Omental fat pad (tissue), 4 donors: Measurements from ENCODE around the gene NHLH2. TPM values are rescaled to one million over a fixed set of nuclear protein-coding genes. Genes with fewer than 3 reads are reported as not detected.

Experiments used
- ATAC-seq: fragments of 150-250 bp; one replicate; pipeline ENCODE4 v1.9.1; 2016; ENCODE audit warnings: mild to moderate bottlenecking, moderate library complexity; ENCODE audit not compliant: low FRiP score
- DNase-seq: peaks from one replicate; pipeline ENCODE4 v3.0.0-alpha.2; 2019; ENCODE audit warnings: low spot score
- total RNA-seq, 4 donors: library from RNA; depleted of rRNA; stranded (reverse); fragments of >200 nt; gene quantifications; one replicate each; pipeline ENCODE4 v1.1.0, GENCODE V29; 2016
- TF ChIP-seq, protein P1 (sequence below), 3 donors: fragments of 450-650 bp; IDR thresholded peaks; one replicate each; pipeline ENCODE4 v1.5.1; 2016 to 2017; ENCODE audit warnings: antibody characterized with exemption in 3 of 3, mild to moderate bottlenecking in 3 of 3, moderate library complexity in 2 of 3

NHLH2 gene
- total RNA-seq, 4 donors from 2014 or later: not detected

GRCh38 chr1:115814685-115815398, 26.1 kb downstream of the NHLH2 start:
- TF ChIP-seq, protein P1, sequence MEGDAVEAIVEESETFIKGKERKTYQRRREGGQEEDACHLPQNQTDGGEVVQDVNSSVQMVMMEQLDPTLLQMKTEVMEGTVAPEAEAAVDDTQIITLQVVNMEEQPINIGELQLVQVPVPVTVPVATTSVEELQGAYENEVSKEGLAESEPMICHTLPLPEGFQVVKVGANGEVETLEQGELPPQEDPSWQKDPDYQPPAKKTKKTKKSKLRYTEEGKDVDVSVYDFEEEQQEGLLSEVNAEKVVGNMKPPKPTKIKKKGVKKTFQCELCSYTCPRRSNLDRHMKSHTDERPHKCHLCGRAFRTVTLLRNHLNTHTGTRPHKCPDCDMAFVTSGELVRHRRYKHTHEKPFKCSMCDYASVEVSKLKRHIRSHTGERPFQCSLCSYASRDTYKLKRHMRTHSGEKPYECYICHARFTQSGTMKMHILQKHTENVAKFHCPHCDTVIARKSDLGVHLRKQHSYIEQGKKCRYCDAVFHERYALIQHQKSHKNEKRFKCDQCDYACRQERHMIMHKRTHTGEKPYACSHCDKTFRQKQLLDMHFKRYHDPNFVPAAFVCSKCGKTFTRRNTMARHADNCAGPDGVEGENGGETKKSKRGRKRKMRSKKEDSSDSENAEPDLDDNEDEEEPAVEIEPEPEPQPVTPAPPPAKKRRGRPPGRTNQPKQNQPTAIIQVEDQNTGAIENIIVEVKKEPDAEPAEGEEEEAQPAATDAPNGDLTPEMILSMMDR (IDR thresholded peaks at IDR 0.05): no peak
- ATAC-seq: no peak
- DNase-seq: no peak

- ATAC-seq (no peak), DNase-seq (no peak)
- TF ChIP-seq, protein P1 (IDR thresholded peaks at IDR 0.05): no peak
Measured at GRCh38 chr1:115813727-115814126, 27.2 kb downstream of the NHLH2 start.

GRCh38 chr1:115811140-115811828, 29.6 kb downstream of the NHLH2 start:
- TF ChIP-seq, protein P1 (IDR thresholded peaks at IDR 0.05): peak in 1 of 3 donors; percentile 2
- DNase-seq (no peak), ATAC-seq (no peak)

GRCh38 chr1:115810609-115811008, 30.3 kb downstream of the NHLH2 start:
- no peak for ATAC-seq
- TF ChIP-seq, protein P1 (IDR thresholded peaks at IDR 0.05): no peak
- no peak for DNase-seq

GRCh38 chr1:115809847-115810246, 31.1 kb downstream of the NHLH2 start:
- ATAC-seq (no peak), DNase-seq (no peak)
- TF ChIP-seq, protein P1 (IDR thresholded peaks at IDR 0.05): no peak

GRCh38 chr1:115809076-115809475, 31.9 kb downstream of the NHLH2 start:
- TF ChIP-seq, protein P1 (IDR thresholded peaks at IDR 0.05): no peak
- ATAC-seq (no peak), DNase-seq (no peak)

- DNase-seq (no peak), ATAC-seq (peak; percentile 67)
- TF ChIP-seq, protein P1 (IDR thresholded peaks at IDR 0.05): peak in 1 of 3 donors; percentile 12
Measured at GRCh38 chr1:115807723-115808122, 33.2 kb downstream of the NHLH2 start.
